ENCODE results near the gene SLC41A1. TPM values are rescaled to one million over a fixed set of nuclear protein-coding genes. Genes with fewer than 3 reads are reported as not detected.
"Not testable (repeated sequence)": the region's sequence is repeated elsewhere in the genome, so short reads cannot be mapped to it uniquely, and the experiment has no call there.

The SLC41A1 gene
- total and polyA plus RNA-seq, 2 experiments from 2014 or later = 15.3 to 16.8 TPM

GRCh38 chr1:205824180-205824579 lies 11.2 kb upstream of the SLC41A1 start:
- WGBS (ENCODE audit: low lambda C conversion rate, missing lambda C conversion rate) = 89% methylated on average over 5 of the region's 5 CpGs

DNA sequence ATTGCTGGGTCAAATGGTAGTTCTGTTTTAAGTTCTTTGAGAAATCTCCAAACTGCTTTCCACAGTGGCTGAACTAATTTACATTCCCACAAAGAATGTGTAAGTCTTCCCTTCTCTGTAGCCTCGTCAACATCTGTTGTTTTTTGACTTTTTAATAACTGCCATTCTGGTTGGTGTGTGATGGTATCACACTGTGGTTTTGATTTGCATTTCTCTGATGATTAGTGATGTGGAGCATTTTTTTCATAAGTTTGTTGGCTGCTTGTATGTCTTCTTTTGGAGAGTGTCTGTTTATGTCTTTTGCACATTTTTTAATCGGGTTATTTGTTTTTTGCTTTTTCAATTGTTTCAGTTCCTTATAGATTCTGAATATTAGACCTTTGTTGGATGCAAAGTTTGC lies 10.3 kb upstream of the SLC41A1 start:
- not testable (repeated sequence) for DNase-seq (ENCODE audit: low spot score); H3K79me2 ChIP-seq; H3K9me3 ChIP-seq (ENCODE audit: low read depth); H3K4me2 ChIP-seq; H3K4me3 ChIP-seq; H3K27ac ChIP-seq; H3K4me1 ChIP-seq (ENCODE audit: insufficient read depth); H3K27me3 ChIP-seq; H4K20me1 ChIP-seq (ENCODE audit: insufficient read depth, poor library complexity, severe bottlenecking); H3K36me3 ChIP-seq (replicated peaks; ENCODE audit: insufficient read depth, low read depth); H3K9me2 ChIP-seq (replicated peaks; ENCODE audit: insufficient read depth); H2AFZ ChIP-seq
- 100% methylated on average over 2 of the region's 2 CpGs for WGBS (ENCODE audit: low lambda C conversion rate, missing lambda C conversion rate)

More at GRCh38 chr1:205824180-205824579, 11.2 kb upstream of the SLC41A1 start:
- DNase-seq (ENCODE audit: low spot score) = no peak
- Histone ChIP-seq H3K9me3 (ENCODE audit: low read depth) (no peaks in the 10 kb centered on the region), H3K36me3 (replicated peaks; ENCODE audit: insufficient read depth, low read depth) (no peaks in the 10 kb centered on the region), H3K27me3 (no peaks in the 10 kb centered on the region), H4K20me1 (ENCODE audit: insufficient read depth, poor library complexity, severe bottlenecking) (no peaks in the 10 kb centered on the region), H3K79me2 (no peaks in the 10 kb centered on the region), H3K4me2 (no peak overlapping the region), H3K4me3 (no peak overlapping the region), H2AFZ (no peak overlapping the region), H3K9me2 (replicated peaks; ENCODE audit: insufficient read depth) (no peaks in the 10 kb centered on the region), H3K4me1 (ENCODE audit: insufficient read depth) (peaks cover 7% of the 10 kb centered on the region), H3K27ac (no peak overlapping the region)
- TF ChIP-seq, protein P1, sequence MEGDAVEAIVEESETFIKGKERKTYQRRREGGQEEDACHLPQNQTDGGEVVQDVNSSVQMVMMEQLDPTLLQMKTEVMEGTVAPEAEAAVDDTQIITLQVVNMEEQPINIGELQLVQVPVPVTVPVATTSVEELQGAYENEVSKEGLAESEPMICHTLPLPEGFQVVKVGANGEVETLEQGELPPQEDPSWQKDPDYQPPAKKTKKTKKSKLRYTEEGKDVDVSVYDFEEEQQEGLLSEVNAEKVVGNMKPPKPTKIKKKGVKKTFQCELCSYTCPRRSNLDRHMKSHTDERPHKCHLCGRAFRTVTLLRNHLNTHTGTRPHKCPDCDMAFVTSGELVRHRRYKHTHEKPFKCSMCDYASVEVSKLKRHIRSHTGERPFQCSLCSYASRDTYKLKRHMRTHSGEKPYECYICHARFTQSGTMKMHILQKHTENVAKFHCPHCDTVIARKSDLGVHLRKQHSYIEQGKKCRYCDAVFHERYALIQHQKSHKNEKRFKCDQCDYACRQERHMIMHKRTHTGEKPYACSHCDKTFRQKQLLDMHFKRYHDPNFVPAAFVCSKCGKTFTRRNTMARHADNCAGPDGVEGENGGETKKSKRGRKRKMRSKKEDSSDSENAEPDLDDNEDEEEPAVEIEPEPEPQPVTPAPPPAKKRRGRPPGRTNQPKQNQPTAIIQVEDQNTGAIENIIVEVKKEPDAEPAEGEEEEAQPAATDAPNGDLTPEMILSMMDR (IDR thresholded peaks at IDR 0.05; ENCODE audit: poor library complexity) = no peak

DNA sequence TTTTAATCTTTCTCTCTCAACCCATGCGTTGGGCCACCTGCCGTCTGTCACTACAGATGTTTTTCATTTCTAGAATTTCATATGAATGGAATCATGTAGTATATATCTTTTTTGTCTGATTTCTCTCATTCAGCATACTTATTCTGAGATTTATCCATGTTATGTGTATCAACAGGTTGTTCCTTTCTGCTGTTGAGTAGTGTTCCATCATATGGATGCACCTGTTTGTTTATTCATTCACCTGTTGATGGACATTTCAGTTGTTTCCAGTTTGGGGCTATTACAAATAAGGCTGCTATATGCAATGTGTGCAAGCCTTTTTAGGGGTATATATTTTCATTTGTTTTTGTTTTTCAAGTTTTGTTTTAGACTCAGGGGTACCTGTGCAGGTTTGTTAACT lies 9.4 kb upstream of the SLC41A1 start:
- H3K4me2 ChIP-seq = no peak overlapping the region
- TF ChIP-seq, protein P1 (IDR thresholded peaks at IDR 0.05; ENCODE audit: poor library complexity) = no peak
- TF ChIP-seq EZH2 (IDR thresholded peaks at IDR 0.05; ENCODE audit: borderline replicate concordance) (no peak), EZH2phosphoT487 (IDR thresholded peaks at IDR 0.05; ENCODE audit: low read depth, severe bottlenecking, unreplicated experiment) (no peak)
- no peaks in the 10 kb centered on the region for H3K27me3 ChIP-seq
- peaks cover 7% of the 10 kb centered on the region for H3K4me1 ChIP-seq (ENCODE audit: insufficient read depth)
- H3K4me3 ChIP-seq = no peak overlapping the region
- no peak overlapping the region for H2AFZ ChIP-seq
- no peaks in the 10 kb centered on the region for H3K9me3 ChIP-seq (ENCODE audit: low read depth)
- WGBS (ENCODE audit: low lambda C conversion rate, missing lambda C conversion rate) = 88% methylated on average over 2 of the region's 2 CpGs
- no peaks in the 10 kb centered on the region for H4K20me1 ChIP-seq (ENCODE audit: insufficient read depth, poor library complexity, severe bottlenecking)
- H3K36me3 ChIP-seq (replicated peaks; ENCODE audit: insufficient read depth, low read depth) = no peaks in the 10 kb centered on the region
- H3K27ac ChIP-seq = no peak overlapping the region
- DNase-seq (ENCODE audit: low spot score) = no peak
- no peaks in the 10 kb centered on the region for H3K9me2 ChIP-seq (replicated peaks; ENCODE audit: insufficient read depth)
- H3K79me2 ChIP-seq = no peaks in the 10 kb centered on the region

- H3K9me3 ChIP-seq (ENCODE audit: low read depth) = no peaks in the 10 kb centered on the region
- H3K27ac ChIP-seq = no peak overlapping the region
- no peak overlapping the region for H3K4me3 ChIP-seq
- H3K9me2 ChIP-seq (replicated peaks; ENCODE audit: insufficient read depth) = no peaks in the 10 kb centered on the region
- TF ChIP-seq EZH2phosphoT487 (IDR thresholded peaks at IDR 0.05; ENCODE audit: low read depth, severe bottlenecking, unreplicated experiment) (no peak), EZH2 (IDR thresholded peaks at IDR 0.05; ENCODE audit: borderline replicate concordance) (no peak)
- TF ChIP-seq, protein P1 (IDR thresholded peaks at IDR 0.05; ENCODE audit: poor library complexity) = no peak
- H4K20me1 ChIP-seq (ENCODE audit: insufficient read depth, poor library complexity, severe bottlenecking) = no peaks in the 10 kb centered on the region
- H2AFZ ChIP-seq = no peak overlapping the region
- no peaks in the 10 kb centered on the region for H3K36me3 ChIP-seq (replicated peaks; ENCODE audit: insufficient read depth, low read depth)
- H3K4me2 ChIP-seq = no peak overlapping the region
- no peak for DNase-seq (ENCODE audit: low spot score)
- 74% methylated on average over 3 of the region's 3 CpGs for WGBS (ENCODE audit: low lambda C conversion rate, missing lambda C conversion rate)
- H3K79me2 ChIP-seq = peaks cover 7% of the 10 kb centered on the region
- H3K4me1 ChIP-seq (ENCODE audit: insufficient read depth) = no peaks in the 10 kb centered on the region
- no peaks in the 10 kb centered on the region for H3K27me3 ChIP-seq
These were observed 5.0 kb upstream of the SLC41A1 start for GRCh38 chr1:205817988-205818387.
